Left cardiac atrium (tissue), 4 donors: Measurements from ENCODE around the gene NUP155. TPM values are rescaled to one million over a fixed set of nuclear protein-coding genes. Genes with fewer than 3 reads are reported as not detected.
"Not testable (repeated sequence)": the region's sequence is repeated elsewhere in the genome, so short reads cannot be mapped to it uniquely, and the experiment has no call there.

Experiments
- ATAC-seq, 2 donors: fragments of 200-7000 bp; cut with Tn5 transposase; one replicate each; pipeline ENCODE4 v1.9.1; 2020; ENCODE audit warnings: mild to moderate bottlenecking in 2 of 2, moderate library complexity in 2 of 2
- DNase-seq: peaks from one replicate; pipeline ENCODE4 v3.0.0-alpha.2; 2020
- intact Hi-C, 2 donors: fragments of 100-400 bp; cut with DNase I; formaldehyde crosslinking; loops; one replicate each; pipeline versions ENCODE4 v1.14.1 to v1.15.1; 2022 to 2023
- total RNA-seq, 2 donors: library from RNA; stranded (reverse); fragmentation: NEBNext Ultra II Directional; extraction: Animal tissue kit (Norgen Biotek cat#: 25700); gene quantifications; one replicate each; pipeline ENCODE4 v1.2.1, GENCODE V29; 2021
- donor health status: DM: no; HTN: yes; CAD: no.
- donor health status: DM: no; HTN: yes; CAD: no; lungs with severe emphysema.
- donor health status: DM: yes; HTN: yes; CAD: no.
- donor health status: Dilated cardiomyopathy.

The NUP155 gene
- total RNA-seq, 2 donors from 2014 or later, result 11.9 to 14.1 TPM

- DNase-seq, result no peak
- ATAC-seq, result no peak
- intact Hi-C loops, result no loop called here
These were observed 66.0 kb downstream of the NUP155 start for GRCh38 chr5:37304888-37305287.

- DNase-seq, intact Hi-C loops, ATAC-seq: not testable (repeated sequence)
These were observed 74.6 kb downstream of the NUP155 start for GRCh38 chr5:37296313-37296712.

GRCh38 chr5:37283214-37283820 lies 87.6 kb downstream of the NUP155 start:
- no peak for DNase-seq
- no peak for ATAC-seq
- intact Hi-C loops, result no loop called here

- ATAC-seq, result no peak
- DNase-seq, result no peak
- intact Hi-C loops, result no loop called here
These were observed 95.4 kb downstream of the NUP155 start for GRCh38 chr5:37275511-37275910.

- DNase-seq (no peak), ATAC-seq (peak in 1 of 2 donors; percentile 51)
- intact Hi-C loops, result no loop called here
These were observed 98.4 kb downstream of the NUP155 start for GRCh38 chr5:37272511-37272910.

GRCh38 chr5:37268100-37268499 lies 102.8 kb downstream of the NUP155 start:
- DNase-seq, intact Hi-C loops, ATAC-seq: not testable (repeated sequence)

GRCh38 chr5:37255774-37256358 lies 115.0 kb downstream of the NUP155 start:
- intact Hi-C loops, result no loop called here
- no peak for DNase-seq
- no peak for ATAC-seq

GRCh38 chr5:37254581-37254980 lies 116.3 kb downstream of the NUP155 start:
- intact Hi-C loops, result no loop called here
- DNase-seq (no peak), ATAC-seq (no peak)

- ATAC-seq (no peak), DNase-seq (no peak)
- intact Hi-C loops, result no loop called here
These were observed 119.2 kb downstream of the NUP155 start for GRCh38 chr5:37251665-37252064.

GRCh38 chr5:37249815-37250164 lies 121.1 kb downstream of the NUP155 start:
- ATAC-seq (peak; percentile 1 to 3), DNase-seq (peak; percentile 24)
- intact Hi-C loops, result no loop called here

GRCh38 chr5:37248970-37249814 lies 121.7 kb downstream of the NUP155 start, which contains the start of gene CPLANE1:
Gene CPLANE1, minus strand, starts transcription at chr5:37249376. Its CDS starts 1,678 bp downstream, at chr5:37247698.
- DNase-seq (peak; percentile 84), ATAC-seq (peak; percentile 98 to 99)
- intact Hi-C loops, result no loop called here

- DNase-seq (no peak), ATAC-seq (no peak)
- intact Hi-C loops, result no loop called here
These were observed 122.4 kb downstream of the NUP155 start for GRCh38 chr5:37248421-37248969.

GRCh38 chr5:37247496-37247895 lies 123.4 kb downstream of the NUP155 start:
- no peak for ATAC-seq
- no peak for DNase-seq
- intact Hi-C loops, result no loop called here

GRCh38 chr5:37247036-37247435 lies 123.9 kb downstream of the NUP155 start:
- DNase-seq (no peak), ATAC-seq (no peak)
- intact Hi-C loops, result no loop called here

Other genes with a start within 250 kb of the NUP155 start
- gene CPLANE1, start 121.7 kb downstream of the NUP155 start, total RNA-seq, result 1 to 10 TPM; 7.9 to 9.0 TPM
- 10 to 100 TPM; 14.5 TPM for gene WDR70, start 8.2 kb upstream of the NUP155 start, total RNA-seq